SK-N-SH (cell line): Measurements from ENCODE around the gene DYNC2H1. TPM values are rescaled to one million over a fixed set of nuclear protein-coding genes. Genes with fewer than 3 reads are reported as not detected.

Source experiments
- CTCF ChIA-PET: fragments of 300-600, 350-600 bp; formaldehyde crosslinking; extraction: SDS; loops from one replicate; lab custom pipeline; 2021; lab: Yijun Ruan, JAX
- POLR2A ChIA-PET: fragments of 350-600 bp; sonication (Branson Sonifier 250); formaldehyde crosslinking; extraction: SDS; loops from one replicate; lab custom pipeline; 2020; ENCODE audit warnings: antibody characterized with exemption, inconsistent platforms; lab: Yijun Ruan, JAX
- DNase-seq: peaks from one replicate; pipeline ENCODE4 v3.0.0; 2012
- H2AFZ ChIP-seq: fragments of 200-600 bp; sonication (generic); 2 replicates; pipeline ENCODE4 v1.8.1; 2016; ENCODE audit warnings: antibody characterized with exemption, mild to moderate bottlenecking, low read depth
- H3F3A ChIP-seq: fragments of 200-600 bp; sonication (generic); replicated peaks from 2 replicates; pipeline ENCODE3; 2016; ENCODE audit warnings: antibody characterized with exemption, mild to moderate bottlenecking; ENCODE audit not compliant: insufficient read depth
- H3K27ac ChIP-seq, 2 experiments: fragments of 200-500 bp in 1 of 2; fragments of 200-600 bp in 1 of 2; sonication (Bioruptor generic) in 1 of 2; sonication (generic), shearing (Covaris generic) in 1 of 2; 2 replicates each; pipeline versions ENCODE4 v1.5.1 to v1.6.1; 2014 to 2016; ENCODE audit warnings: low read depth in 2 of 2, inconsistent platforms in 1 of 2, low read length in 1 of 2, mild to moderate bottlenecking in 1 of 2, mixed read lengths in 1 of 2
- H3K27me3 ChIP-seq: fragments of 200-600 bp; sonication (generic), shearing (Covaris generic); 2 replicates; pipeline ENCODE4 v1.6.1; 2016; ENCODE audit warnings: mixed run types; ENCODE audit not compliant: insufficient read depth
- H3K36me3 ChIP-seq, 2 experiments: fragments of 200-500 bp in 1 of 2; fragments of 200-600 bp in 1 of 2; sonication (Bioruptor generic) in 1 of 2; sonication (generic) in 1 of 2; replicated peaks in 1 of 2; 2 replicates each; pipeline versions ENCODE3 to v1.5.1; 2014 to 2016; ENCODE audit warnings: low read length in 1 of 2, mild to moderate bottlenecking in 1 of 2; ENCODE audit not compliant: insufficient read depth in 2 of 2, control insufficient read depth in 1 of 2
- H3K4me1 ChIP-seq, 2 experiments: fragments of 200-500 bp in 1 of 2; fragments of 200-600 bp in 1 of 2; sonication (Bioruptor generic) in 1 of 2; sonication (generic), shearing (Covaris generic) in 1 of 2; 2 replicates each; pipeline versions ENCODE4 v1.5.1 to v1.6.1; 2014 to 2016; ENCODE audit warnings: low read depth in 1 of 2, low read length in 1 of 2, mixed run types in 1 of 2; ENCODE audit not compliant: insufficient read depth in 2 of 2, control insufficient read depth in 1 of 2
- H3K4me2 ChIP-seq: fragments of 200-600 bp; sonication (generic), shearing (Covaris generic); 2 replicates; pipeline ENCODE4 v1.6.1; 2017; ENCODE audit warnings: mixed run types
- H3K4me3 ChIP-seq, 2 experiments: fragments of 200-500 bp in 1 of 2; fragments of 200-600 bp in 1 of 2; sonication (Bioruptor generic) in 1 of 2; sonication (generic), shearing (Covaris generic) in 1 of 2; 2 replicates each; pipeline versions ENCODE4 v1.5.1 to v1.8.1; 2014 to 2016; ENCODE audit warnings: low read depth in 2 of 2, inconsistent platforms in 1 of 2, low read length in 1 of 2, mild to moderate bottlenecking in 1 of 2, mixed read lengths in 1 of 2, moderate library complexity in 1 of 2
- H3K79me2 ChIP-seq: fragments of 200-600 bp; sonication (generic); 2 replicates; pipeline ENCODE4 v1.8.1; 2017; ENCODE audit warnings: mild to moderate bottlenecking; ENCODE audit not compliant: insufficient read depth
- H3K9ac ChIP-seq: fragments of 200-600 bp; sonication (generic); 2 replicates; pipeline ENCODE4 v1.6.1; 2017; ENCODE audit warnings: mixed run types
- H3K9me2 ChIP-seq: fragments of 200-600 bp; sonication (generic); 2 replicates; pipeline ENCODE4 v1.6.1; 2017; ENCODE audit warnings: mixed run types
- H3K9me3 ChIP-seq: fragments of 200-600 bp; sonication (generic); 2 replicates; pipeline ENCODE4 v1.6.1; 2017; ENCODE audit warnings: mixed run types, mild to moderate bottlenecking, moderate library complexity
- H4K20me1 ChIP-seq: fragments of 200-600 bp; sonication (generic); 2 replicates; pipeline ENCODE4 v1.6.1; 2017; ENCODE audit warnings: mild to moderate bottlenecking, mixed run types; ENCODE audit not compliant: insufficient read depth
- EP300 ChIP-seq, 2 experiments: IDR thresholded peaks; 2 replicates each; pipeline versions ENCODE4 v1.4.0 to v1.6.1; 2012; ENCODE audit warnings: borderline replicate concordance in 1 of 2, low read depth in 1 of 2, low read length in 1 of 2
- EZH2phosphoT487 ChIP-seq: fragments of 200-600 bp; sonication (generic); IDR thresholded peaks from 2 replicates; pipeline ENCODE4 v1.6.1; 2017; ENCODE audit warnings: low read depth, mixed run types, mild to moderate bottlenecking, antibody characterized with exemption, moderate library complexity, borderline replicate concordance
- FOXJ3 ChIP-seq: sonication (generic); formaldehyde crosslinking; IDR thresholded peaks from 2 replicates; pipeline ENCODE4 v1.5.1; 2020; ENCODE audit warnings: mild to moderate bottlenecking, missing genetic modification reagents
- FOXM1 ChIP-seq: IDR thresholded peaks from 2 replicates; pipeline ENCODE4 v1.4.0; 2012; ENCODE audit warnings: low read depth, mild to moderate bottlenecking
- GATA2 ChIP-seq: sonication (generic); formaldehyde crosslinking; IDR thresholded peaks from 2 replicates; pipeline ENCODE4 v1.5.0; 2020; ENCODE audit warnings: mild to moderate bottlenecking, missing genetic modification reagents
- JUND ChIP-seq: IDR thresholded peaks from 2 replicates; pipeline ENCODE4 v1.4.0; 2012
- MXI1 ChIP-seq: IDR thresholded peaks from 2 replicates; pipeline ENCODE4 v1.6.1; 2012; ENCODE audit warnings: mild to moderate bottlenecking, low read depth, low read length, improper control_type of control experiment
- NFIC ChIP-seq: IDR thresholded peaks from 2 replicates; pipeline ENCODE4 v1.4.0; 2012; ENCODE audit warnings: borderline replicate concordance
- RAD21 ChIP-seq: IDR thresholded peaks from 2 replicates; pipeline ENCODE4 v1.6.1; 2012; ENCODE audit warnings: mild to moderate bottlenecking, low read length
- RCOR1 ChIP-seq: fragments of 150-350 bp; IDR thresholded peaks from 2 replicates; pipeline ENCODE4 v1.6.1; 2017; ENCODE audit warnings: antibody characterized with exemption, low read length
- RXRA ChIP-seq: IDR thresholded peaks from 2 replicates; pipeline ENCODE4 v1.4.0; 2012; ENCODE audit warnings: low read depth, mild to moderate bottlenecking, borderline replicate concordance
- SIN3A ChIP-seq: IDR thresholded peaks from 2 replicates; pipeline ENCODE4 v1.6.1; 2012; ENCODE audit warnings: low read depth, mild to moderate bottlenecking, low read length, moderate library complexity, borderline replicate concordance
- TAF1 ChIP-seq: IDR thresholded peaks from 2 replicates; pipeline ENCODE4 v1.6.1; 2012; ENCODE audit warnings: low read depth, mild to moderate bottlenecking, low read length, moderate library complexity, borderline replicate concordance
- TCF12 ChIP-seq: IDR thresholded peaks from 2 replicates; pipeline ENCODE4 v1.4.0; 2012
- TEAD4 ChIP-seq: IDR thresholded peaks from 2 replicates; pipeline ENCODE4 v1.4.0; 2012; ENCODE audit warnings: mild to moderate bottlenecking, borderline replicate concordance; ENCODE audit not compliant: insufficient read depth
- YY1 ChIP-seq: IDR thresholded peaks from 2 replicates; pipeline ENCODE4 v1.4.0; 2012; ENCODE audit warnings: low read depth, mild to moderate bottlenecking
- polyA plus RNA-seq, 3 experiments: library from polyadenylated mRNA; depleted of rRNA; stranded (reverse); fragments of >200 nt; gene quantifications; 2 replicates each; pipeline ENCODE4 v1.2.3, GENCODE V29; 2012
- TF ChIP-seq, protein P1 (sequence below): IDR thresholded peaks from 2 replicates; pipeline ENCODE4; 2012
- TF ChIP-seq, protein P2 (sequence below): fragments of 150-350 bp; IDR thresholded peaks from 2 replicates; pipeline ENCODE4 v1.6.1; 2016; ENCODE audit warnings: mild to moderate bottlenecking, low read depth, low read length
- TF ChIP-seq, protein P3 (sequence below): IDR thresholded peaks from 2 replicates; pipeline ENCODE4 v1.6.1; 2012; ENCODE audit warnings: mild to moderate bottlenecking, low read depth, low read length, moderate library complexity
- TF ChIP-seq, protein P4 (sequence below): fragments of 150-350 bp; IDR thresholded peaks from 2 replicates; pipeline ENCODE4 v1.6.1; 2017; ENCODE audit warnings: antibody characterized with exemption, low read length, low read depth, borderline replicate concordance
- TF ChIP-seq, protein P5 (sequence below): fragments of 200-600 bp; sonication (generic); IDR thresholded peaks from 2 replicates; pipeline ENCODE4 v1.6.1; 2017; ENCODE audit warnings: antibody characterized with exemption, mild to moderate bottlenecking, moderate library complexity
- TF ChIP-seq, protein P6 (sequence below): IDR thresholded peaks from 2 replicates; pipeline ENCODE4 v1.4.0; 2012; ENCODE audit warnings: low read depth, borderline replicate concordance
- TF ChIP-seq, protein P7 (sequence below): IDR thresholded peaks from 2 replicates; pipeline ENCODE4 v1.4.0; 2012; ENCODE audit warnings: low read depth

DYNC2H1 gene
- polyA plus RNA-seq, 1 of the 3 experiments (the other 2 are of a cell fraction): 15.3 TPM

DNA sequence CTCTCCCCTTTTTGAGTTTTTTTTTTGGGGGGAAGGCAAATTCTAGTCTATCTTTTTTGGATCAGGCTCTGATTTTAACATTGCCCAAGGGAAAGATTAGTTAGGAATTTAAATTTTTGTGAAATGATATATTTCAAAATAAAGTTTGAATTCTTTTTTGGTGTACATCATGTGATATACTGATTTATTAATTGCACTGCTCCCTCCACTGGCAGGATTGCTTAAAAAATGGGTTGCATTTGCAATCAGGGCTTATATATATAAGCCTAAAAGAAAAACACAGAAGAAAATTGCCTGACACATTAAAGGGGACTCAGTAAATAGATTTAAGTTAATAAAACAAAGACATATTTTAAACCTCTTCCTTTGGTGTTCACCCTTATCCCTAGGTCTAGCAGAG is 1.2 kb downstream of the DYNC2H1 start:
- DNase-seq: no peak
- Histone ChIP-seq H3K9ac (peak overlapping the region; percentile 80; the same call in 1 of the 2 replicates), H3K36me3 (peaks cover 10 to 15% of the 10 kb centered on the region in 2 experiments), H3K4me3 (peak overlapping the region; percentile 74 to 75), H2AFZ (peak overlapping the region; percentile 80), H3F3A (peaks cover 11% of the 10 kb centered on the region), H3K4me2 (peak overlapping the region; percentile 86), H3K4me1 (peaks cover 0 to 7% of the 10 kb centered on the region in 2 experiments; a peak in 2 of 4 replicates), H3K9me3 (no peaks in the 10 kb centered on the region), H4K20me1 (no peaks in the 10 kb centered on the region), H3K9me2 (no peaks in the 10 kb centered on the region), H3K79me2 (peaks cover 24% of the 10 kb centered on the region), H3K27ac (peak overlapping the region in 1 of 2 experiments; percentile 74; a peak in 2 of 4 replicates), H3K27me3 (no peaks in the 10 kb centered on the region)
- CTCF ChIA-PET: interaction anchor here (1.1 to 2.6 kb wide), 3 partner anchors 13 to 40 kb away, joined by 3 to 27 read pairs (median 11); partner anchors contain the start of gene DCUN1D5
- TF ChIP-seq, protein P1, sequence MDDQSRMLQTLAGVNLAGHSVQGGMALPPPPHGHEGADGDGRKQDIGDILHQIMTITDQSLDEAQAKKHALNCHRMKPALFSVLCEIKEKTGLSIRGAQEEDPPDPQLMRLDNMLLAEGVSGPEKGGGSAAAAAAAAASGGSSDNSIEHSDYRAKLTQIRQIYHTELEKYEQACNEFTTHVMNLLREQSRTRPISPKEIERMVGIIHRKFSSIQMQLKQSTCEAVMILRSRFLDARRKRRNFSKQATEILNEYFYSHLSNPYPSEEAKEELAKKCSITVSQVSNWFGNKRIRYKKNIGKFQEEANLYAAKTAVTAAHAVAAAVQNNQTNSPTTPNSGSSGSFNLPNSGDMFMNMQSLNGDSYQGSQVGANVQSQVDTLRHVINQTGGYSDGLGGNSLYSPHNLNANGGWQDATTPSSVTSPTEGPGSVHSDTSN: no peak
- no peak for TF ChIP-seq MXI1
- no peak for TF ChIP-seq FOXJ3
- TF ChIP-seq, protein P2, sequence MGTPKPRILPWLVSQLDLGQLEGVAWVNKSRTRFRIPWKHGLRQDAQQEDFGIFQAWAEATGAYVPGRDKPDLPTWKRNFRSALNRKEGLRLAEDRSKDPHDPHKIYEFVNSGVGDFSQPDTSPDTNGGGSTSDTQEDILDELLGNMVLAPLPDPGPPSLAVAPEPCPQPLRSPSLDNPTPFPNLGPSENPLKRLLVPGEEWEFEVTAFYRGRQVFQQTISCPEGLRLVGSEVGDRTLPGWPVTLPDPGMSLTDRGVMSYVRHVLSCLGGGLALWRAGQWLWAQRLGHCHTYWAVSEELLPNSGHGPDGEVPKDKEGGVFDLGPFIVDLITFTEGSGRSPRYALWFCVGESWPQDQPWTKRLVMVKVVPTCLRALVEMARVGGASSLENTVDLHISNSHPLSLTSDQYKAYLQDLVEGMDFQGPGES: no peak
- no peak for TF ChIP-seq EZH2phosphoT487
- TF ChIP-seq, protein P3, sequence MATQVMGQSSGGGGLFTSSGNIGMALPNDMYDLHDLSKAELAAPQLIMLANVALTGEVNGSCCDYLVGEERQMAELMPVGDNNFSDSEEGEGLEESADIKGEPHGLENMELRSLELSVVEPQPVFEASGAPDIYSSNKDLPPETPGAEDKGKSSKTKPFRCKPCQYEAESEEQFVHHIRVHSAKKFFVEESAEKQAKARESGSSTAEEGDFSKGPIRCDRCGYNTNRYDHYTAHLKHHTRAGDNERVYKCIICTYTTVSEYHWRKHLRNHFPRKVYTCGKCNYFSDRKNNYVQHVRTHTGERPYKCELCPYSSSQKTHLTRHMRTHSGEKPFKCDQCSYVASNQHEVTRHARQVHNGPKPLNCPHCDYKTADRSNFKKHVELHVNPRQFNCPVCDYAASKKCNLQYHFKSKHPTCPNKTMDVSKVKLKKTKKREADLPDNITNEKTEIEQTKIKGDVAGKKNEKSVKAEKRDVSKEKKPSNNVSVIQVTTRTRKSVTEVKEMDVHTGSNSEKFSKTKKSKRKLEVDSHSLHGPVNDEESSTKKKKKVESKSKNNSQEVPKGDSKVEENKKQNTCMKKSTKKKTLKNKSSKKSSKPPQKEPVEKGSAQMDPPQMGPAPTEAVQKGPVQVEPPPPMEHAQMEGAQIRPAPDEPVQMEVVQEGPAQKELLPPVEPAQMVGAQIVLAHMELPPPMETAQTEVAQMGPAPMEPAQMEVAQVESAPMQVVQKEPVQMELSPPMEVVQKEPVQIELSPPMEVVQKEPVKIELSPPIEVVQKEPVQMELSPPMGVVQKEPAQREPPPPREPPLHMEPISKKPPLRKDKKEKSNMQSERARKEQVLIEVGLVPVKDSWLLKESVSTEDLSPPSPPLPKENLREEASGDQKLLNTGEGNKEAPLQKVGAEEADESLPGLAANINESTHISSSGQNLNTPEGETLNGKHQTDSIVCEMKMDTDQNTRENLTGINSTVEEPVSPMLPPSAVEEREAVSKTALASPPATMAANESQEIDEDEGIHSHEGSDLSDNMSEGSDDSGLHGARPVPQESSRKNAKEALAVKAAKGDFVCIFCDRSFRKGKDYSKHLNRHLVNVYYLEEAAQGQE: no peak
- TF ChIP-seq, protein P4, sequence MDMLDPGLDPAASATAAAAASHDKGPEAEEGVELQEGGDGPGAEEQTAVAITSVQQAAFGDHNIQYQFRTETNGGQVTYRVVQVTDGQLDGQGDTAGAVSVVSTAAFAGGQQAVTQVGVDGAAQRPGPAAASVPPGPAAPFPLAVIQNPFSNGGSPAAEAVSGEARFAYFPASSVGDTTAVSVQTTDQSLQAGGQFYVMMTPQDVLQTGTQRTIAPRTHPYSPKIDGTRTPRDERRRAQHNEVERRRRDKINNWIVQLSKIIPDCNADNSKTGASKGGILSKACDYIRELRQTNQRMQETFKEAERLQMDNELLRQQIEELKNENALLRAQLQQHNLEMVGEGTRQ: no peak
- TF ChIP-seq TCF12: no peak
- TF ChIP-seq, protein P5, sequence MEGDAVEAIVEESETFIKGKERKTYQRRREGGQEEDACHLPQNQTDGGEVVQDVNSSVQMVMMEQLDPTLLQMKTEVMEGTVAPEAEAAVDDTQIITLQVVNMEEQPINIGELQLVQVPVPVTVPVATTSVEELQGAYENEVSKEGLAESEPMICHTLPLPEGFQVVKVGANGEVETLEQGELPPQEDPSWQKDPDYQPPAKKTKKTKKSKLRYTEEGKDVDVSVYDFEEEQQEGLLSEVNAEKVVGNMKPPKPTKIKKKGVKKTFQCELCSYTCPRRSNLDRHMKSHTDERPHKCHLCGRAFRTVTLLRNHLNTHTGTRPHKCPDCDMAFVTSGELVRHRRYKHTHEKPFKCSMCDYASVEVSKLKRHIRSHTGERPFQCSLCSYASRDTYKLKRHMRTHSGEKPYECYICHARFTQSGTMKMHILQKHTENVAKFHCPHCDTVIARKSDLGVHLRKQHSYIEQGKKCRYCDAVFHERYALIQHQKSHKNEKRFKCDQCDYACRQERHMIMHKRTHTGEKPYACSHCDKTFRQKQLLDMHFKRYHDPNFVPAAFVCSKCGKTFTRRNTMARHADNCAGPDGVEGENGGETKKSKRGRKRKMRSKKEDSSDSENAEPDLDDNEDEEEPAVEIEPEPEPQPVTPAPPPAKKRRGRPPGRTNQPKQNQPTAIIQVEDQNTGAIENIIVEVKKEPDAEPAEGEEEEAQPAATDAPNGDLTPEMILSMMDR: peak; percentile 72
- TF ChIP-seq TAF1: no peak
- TF ChIP-seq GATA2 (CRISPR knock-in tag): no peak
- no peak for TF ChIP-seq JUND
- TF ChIP-seq YY1: no peak
- no peak for TF ChIP-seq RCOR1
- TF ChIP-seq RAD21: peak; percentile 12; the same call in 1 of the 2 replicates
- TF ChIP-seq NFIC: no peak
- TF ChIP-seq TEAD4: no peak
- TF ChIP-seq SIN3A: no peak
- TF ChIP-seq, protein P6, sequence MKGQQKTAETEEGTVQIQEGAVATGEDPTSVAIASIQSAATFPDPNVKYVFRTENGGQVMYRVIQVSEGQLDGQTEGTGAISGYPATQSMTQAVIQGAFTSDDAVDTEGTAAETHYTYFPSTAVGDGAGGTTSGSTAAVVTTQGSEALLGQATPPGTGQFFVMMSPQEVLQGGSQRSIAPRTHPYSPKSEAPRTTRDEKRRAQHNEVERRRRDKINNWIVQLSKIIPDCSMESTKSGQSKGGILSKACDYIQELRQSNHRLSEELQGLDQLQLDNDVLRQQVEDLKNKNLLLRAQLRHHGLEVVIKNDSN: peak; percentile 30; the same call in 1 of the 2 replicates
- TF ChIP-seq RXRA: no peak
- TF ChIP-seq EP300 (IDR thresholded peaks at IDR 0.05; ENCODE audit: borderline replicate concordance in 1 of 2, low read depth in 1 of 2, low read length in 1 of 2): no peak
- no peak for TF ChIP-seq FOXM1
- TF ChIP-seq, protein P7, sequence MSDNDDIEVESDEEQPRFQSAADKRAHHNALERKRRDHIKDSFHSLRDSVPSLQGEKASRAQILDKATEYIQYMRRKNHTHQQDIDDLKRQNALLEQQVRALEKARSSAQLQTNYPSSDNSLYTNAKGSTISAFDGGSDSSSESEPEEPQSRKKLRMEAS: no peak
- POLR2A ChIA-PET: no interaction called here
